NOMO-1 (cell line): ENCODE measurements around the gene HNF1A.

Source experiments
- DNase-seq, 2 experiments: peaks; one replicate each; lab custom pipeline; 2025; ENCODE audit not compliant: unreplicated experiment in 2 of 2; lab: John Stamatoyannopoulos, UW

The HNF1A gene

GRCh38 chr12:121008347-121009098 lies 30.2 kb downstream of the HNF1A start:
- DNase-seq, result no peak

- DNase-seq, result no peak
These were observed 31.4 kb downstream of the HNF1A start for GRCh38 chr12:121009741-121010140.

- DNase-seq, result no peak
These were observed 32.5 kb downstream of the HNF1A start for GRCh38 chr12:121010860-121011259.

GRCh38 chr12:121011820-121012219 lies 33.5 kb downstream of the HNF1A start:
- no peak for DNase-seq

GRCh38 chr12:121013715-121014114 lies 35.4 kb downstream of the HNF1A start:
- DNase-seq, result no peak

- peak; percentile 68 to 91 for DNase-seq
These were observed 37.8 kb downstream of the HNF1A start, which contains the start of gene C12orf43 for GRCh38 chr12:121015825-121016766. C12orf43 (minus strand) TSS chr12:121016487; CDS start chr12:121016474, 13 bp downstream.

- no peak for DNase-seq
These were observed 39.7 kb downstream of the HNF1A start for GRCh38 chr12:121017966-121018491.

- DNase-seq, result no peak
These were observed 40.7 kb downstream of the HNF1A start for GRCh38 chr12:121018860-121019617.

- no peak for DNase-seq
These were observed 43.4 kb downstream of the HNF1A start for GRCh38 chr12:121021754-121022153.

- DNase-seq, result no peak
These were observed 44.4 kb downstream of the HNF1A start for GRCh38 chr12:121022713-121023112.

- no peak for DNase-seq
These were observed 45.5 kb downstream of the HNF1A start for GRCh38 chr12:121023799-121024198.

- no peak for DNase-seq
These were observed 47.3 kb downstream of the HNF1A start for GRCh38 chr12:121025442-121026226.

GRCh38 chr12:121026274-121027045 lies 48.1 kb downstream of the HNF1A start:
- DNase-seq, result no peak

GRCh38 chr12:121030576-121031212 lies 52.4 kb downstream of the HNF1A start:
- no peak for DNase-seq

GRCh38 chr12:121033625-121034349 lies 55.4 kb downstream of the HNF1A start:
- DNase-seq, result no peak

- no peak for DNase-seq
These were observed 56.4 kb downstream of the HNF1A start for GRCh38 chr12:121034616-121035305.

- DNase-seq, result peak in 1 of 2 experiments; percentile 26
These were observed 58.5 kb downstream of the HNF1A start for GRCh38 chr12:121036810-121037326.
